NCI-H748 treated with DMSO at 0.1 percent for 48 hours (cell line): ENCODE data around the gene ZNF646.

Experiments used
- DNase-seq: peaks from one replicate; lab custom pipeline; 2025; lab: John Stamatoyannopoulos, UW

Gene ZNF646

DNA sequence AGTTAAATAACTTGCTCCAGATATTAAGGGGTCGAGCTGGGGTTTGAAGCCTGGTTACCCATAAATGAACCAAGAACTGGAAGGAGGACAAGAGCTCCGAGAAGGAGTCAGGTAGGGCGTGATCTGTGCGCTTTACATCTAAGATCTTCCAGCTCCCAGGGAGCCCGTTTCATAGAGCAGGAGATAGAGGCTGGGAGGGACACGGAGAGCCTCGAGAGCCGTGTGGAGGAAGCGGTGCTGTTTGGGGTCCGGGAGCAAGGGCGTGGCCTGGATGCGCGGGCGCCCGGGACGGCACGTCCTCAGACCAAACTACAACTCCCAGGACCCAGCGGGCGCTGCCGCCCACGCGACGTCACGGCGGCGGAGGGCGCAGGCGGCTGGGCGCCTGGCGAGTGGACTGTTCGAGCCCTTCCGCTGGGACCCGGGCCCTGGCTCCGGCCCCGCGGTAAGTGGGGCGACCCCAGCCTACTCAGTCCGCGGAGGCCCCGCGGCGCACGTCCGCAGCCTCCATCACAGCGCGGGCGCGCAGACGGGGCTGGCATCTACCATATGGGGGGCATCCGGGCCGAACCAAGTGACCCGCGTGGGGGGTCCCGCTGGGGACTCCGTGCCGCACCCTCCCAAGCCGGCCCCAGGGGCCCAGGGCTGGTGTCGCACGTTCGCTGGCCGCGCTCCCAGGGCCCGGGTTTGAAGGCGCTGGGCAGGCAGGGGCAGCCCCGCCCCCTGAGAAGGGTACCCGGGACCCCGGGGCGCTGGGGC is 34.0 kb downstream of the ZNF646 start, which contains the start of gene BCKDK:
Gene BCKDK, plus strand, starts transcription at position 352 of the 759 bp plus-strand sequence. CDS start 838 bp downstream, outside the sequence.
- peak; percentile 20 for DNase-seq

DNA sequence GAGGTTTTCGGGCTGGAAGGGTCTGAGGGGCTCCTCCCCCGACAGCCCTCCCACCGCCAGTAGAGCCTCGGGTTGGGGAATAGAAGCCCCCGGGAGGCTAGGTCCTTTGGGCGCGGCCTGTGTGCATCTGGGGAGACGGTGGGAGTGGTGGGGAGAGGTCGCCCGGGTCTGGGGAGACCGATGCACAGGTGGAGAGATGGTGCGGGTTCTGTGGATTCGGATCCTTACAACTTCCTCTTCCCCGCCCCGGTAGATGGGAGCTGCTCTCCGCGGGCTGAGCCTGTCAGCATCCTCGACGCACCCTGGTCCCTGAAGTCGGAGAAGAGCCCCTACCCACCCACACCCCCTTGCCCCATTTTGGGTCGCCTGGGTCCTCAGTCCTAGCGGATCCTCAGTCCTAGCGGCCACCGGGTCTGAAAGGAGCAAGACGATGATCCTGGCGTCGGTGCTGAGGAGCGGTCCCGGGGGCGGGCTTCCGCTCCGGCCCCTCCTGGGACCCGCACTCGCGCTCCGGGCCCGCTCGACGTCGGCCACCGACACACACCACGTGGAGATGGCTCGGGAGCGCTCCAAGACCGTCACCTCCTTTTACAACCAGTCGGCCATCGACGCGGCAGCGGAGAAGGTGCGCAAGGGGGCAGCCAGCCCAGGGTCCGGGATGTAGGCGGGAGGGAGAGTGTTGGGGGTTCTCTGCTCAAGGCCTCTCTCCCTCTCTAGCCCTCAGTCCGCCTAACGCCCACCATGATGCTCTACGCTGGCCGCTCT is 34.8 kb downstream of the ZNF646 start:
- DNase-seq, result no peak

DNA sequence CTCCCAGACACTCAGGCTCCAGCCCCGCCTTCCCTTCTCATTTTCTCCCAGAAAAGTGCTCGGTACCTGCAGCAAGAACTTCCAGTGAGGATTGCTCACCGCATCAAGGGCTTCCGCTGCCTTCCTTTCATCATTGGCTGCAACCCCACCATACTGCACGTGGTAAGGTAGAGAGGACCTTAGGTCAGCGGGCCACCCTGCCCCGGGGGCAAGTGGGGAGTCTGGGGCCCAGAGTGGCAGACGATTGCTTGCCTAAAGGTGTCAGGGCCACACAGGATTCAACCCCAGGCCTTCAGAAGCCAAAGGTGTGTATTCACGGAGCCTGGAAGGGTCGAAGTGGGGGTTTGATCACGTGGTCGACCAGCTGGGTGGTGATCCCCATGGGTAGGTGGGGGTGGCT is 35.4 kb downstream of the ZNF646 start:
- no peak for DNase-seq

DNA sequence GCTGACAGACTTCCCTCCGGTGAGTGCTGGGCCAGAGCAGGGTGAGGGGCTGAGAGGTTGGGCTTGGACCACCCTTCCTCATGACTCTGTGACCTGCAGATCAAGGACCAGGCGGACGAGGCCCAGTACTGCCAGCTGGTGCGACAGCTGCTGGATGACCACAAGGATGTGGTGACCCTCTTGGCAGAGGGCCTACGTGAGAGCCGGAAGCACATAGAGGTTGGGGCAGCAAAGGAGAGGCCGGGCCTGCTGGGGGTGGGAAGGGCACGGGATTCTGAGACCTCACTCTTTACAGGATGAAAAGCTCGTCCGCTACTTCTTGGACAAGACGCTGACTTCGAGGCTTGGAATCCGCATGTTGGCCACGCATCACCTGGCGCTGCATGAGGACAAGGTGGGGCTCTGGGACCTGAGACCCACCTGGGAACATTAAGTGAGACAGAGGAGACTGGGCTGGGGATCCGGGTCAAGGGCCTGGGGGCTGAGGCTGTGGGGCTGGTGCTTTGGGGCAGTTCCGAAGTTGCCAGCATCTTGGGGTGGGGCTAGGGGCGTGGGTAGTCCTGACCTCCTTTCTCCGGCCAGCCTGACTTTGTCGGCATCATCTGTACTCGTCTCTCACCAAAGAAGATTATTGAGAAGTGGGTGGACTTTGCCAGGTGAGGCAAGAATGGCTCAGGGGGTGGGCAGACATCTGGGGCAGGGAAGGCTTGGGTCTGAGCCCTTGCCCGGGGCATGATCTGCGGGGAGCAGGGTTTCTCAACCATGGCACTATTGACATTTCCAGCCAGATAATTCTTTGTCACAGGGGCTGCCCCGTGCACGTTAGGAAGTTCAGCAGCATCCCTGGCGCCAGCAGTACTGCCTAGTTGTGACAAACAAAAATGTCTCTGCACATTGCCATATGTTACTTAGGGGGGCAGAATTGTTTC is 36.1 kb downstream of the ZNF646 start:
- no peak for DNase-seq

- DNase-seq, result no peak
Measured at GRCh38 chr16:31111881-31112466, 37.8 kb downstream of the ZNF646 start.

DNA sequence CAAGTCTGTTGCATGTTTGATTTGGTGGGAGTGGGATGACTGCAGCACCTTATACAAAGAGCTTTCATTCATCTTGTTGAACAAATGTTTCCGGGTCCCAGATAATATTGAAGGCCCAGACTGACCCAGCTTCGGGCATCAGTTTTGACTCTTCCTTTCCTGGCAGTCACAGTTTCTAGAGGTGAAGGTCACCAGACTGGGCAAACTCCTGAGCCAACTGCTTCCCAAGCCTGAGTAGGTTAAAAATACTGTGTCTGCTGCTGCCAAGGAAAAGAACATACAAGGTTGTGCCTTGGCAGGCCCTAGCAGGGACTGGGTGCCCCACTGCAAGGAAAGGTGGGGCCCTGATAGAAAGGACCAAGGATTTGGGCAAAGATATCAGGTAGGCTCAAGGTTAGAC is 38.5 kb downstream of the ZNF646 start:
- DNase-seq, result no peak

GRCh38 chr16:31113121-31114120 is 39.2 kb downstream of the ZNF646 start:
- DNase-seq, result no peak

- DNase-seq, result no peak
Measured at GRCh38 chr16:31114468-31114867, 40.2 kb downstream of the ZNF646 start.

- DNase-seq, result peak; percentile 93
Measured at GRCh38 chr16:31117384-31118222, 43.4 kb downstream of the ZNF646 start, which contains the start of gene KAT8. TSS of gene KAT8 (plus strand) at chr16:31117664. CDS start at chr16:31117682, 18 bp downstream.

DNA sequence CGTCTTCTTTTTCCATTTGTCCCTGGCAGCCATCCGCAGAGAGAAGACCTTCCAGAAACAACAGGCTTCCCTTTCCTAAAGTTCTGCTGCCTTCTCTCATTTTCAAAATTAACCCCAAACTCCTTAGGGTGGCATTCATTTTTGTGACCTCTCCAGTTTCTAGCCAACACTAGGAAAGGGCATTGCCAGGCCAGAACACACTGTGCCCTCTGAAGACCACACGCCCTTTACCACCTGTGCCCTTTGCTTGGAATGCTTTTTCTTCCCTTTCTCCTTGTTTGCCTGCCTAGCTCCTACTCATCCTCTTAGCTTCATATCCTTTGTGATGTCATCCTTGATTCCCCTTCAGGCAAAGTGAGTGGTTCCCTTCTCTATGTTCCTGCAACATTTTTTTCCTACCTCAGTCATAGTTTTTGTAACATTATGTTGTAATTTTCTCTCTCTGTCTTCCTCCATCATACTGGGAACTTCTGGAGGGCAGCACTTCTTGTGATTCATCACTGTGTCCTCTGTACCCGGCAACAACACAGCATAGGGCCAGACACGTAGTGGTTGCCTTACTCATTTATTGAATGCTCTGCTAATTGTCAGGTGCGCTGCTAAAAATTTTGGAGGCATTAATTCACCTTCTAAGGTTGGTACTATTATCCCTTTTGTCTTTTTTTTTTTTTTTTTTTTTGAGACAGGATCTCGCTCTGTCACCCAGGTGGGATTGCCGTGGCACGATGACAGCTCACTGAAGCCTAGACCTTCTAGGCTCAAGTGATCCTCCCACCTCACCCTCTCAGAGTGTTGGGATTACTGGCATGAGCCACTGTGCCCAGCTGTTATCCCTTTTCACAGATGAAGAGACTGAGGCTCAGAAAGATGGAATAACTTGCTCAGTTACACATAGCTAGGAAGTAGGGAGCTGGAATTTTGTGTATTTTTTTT is 44.3 kb downstream of the ZNF646 start:
- no peak for DNase-seq

GRCh38 chr16:31120129-31120528 is 45.9 kb downstream of the ZNF646 start:
- no peak for DNase-seq

DNA sequence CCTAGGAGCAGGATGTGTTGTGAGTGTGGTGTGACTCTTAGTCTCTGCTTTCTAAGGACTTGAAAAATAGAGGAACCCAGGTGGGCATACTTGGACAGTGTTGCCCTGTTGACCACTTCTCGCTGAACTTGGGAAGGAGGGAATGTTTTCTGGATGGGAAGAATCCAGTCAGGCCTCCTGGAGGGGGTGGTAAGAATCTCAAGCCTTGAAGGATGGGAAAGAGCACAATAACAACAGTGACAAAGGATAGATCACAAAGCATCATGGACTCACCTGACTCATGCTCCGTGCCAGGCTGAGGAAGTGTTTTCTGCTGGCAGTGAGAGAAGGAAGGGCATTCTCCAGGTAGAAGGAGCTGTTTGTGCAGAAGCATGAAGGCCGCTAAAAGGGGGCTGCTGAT is 51.6 kb downstream of the ZNF646 start:
- no peak for DNase-seq

DNA sequence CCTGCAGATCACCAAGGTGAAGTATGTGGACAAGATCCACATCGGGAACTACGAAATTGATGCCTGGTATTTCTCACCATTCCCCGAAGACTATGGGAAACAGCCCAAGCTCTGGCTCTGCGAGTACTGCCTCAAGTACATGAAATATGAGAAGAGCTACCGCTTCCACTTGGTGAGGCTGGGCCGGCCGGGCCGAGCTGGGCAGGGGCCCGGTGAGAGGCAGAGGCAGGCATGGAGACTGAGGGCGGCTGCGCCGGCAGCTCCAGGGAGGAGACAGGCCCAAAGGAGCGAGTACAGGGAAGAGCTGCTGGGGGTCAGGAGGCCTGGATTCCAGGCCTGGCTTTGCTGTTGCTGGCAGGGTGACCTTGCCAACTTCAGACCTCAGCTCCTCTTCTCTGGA is 53.0 kb downstream of the ZNF646 start:
- no peak for DNase-seq

GRCh38 chr16:31128711-31129567 is 54.7 kb downstream of the ZNF646 start:
- DNase-seq, result no peak

DNA sequence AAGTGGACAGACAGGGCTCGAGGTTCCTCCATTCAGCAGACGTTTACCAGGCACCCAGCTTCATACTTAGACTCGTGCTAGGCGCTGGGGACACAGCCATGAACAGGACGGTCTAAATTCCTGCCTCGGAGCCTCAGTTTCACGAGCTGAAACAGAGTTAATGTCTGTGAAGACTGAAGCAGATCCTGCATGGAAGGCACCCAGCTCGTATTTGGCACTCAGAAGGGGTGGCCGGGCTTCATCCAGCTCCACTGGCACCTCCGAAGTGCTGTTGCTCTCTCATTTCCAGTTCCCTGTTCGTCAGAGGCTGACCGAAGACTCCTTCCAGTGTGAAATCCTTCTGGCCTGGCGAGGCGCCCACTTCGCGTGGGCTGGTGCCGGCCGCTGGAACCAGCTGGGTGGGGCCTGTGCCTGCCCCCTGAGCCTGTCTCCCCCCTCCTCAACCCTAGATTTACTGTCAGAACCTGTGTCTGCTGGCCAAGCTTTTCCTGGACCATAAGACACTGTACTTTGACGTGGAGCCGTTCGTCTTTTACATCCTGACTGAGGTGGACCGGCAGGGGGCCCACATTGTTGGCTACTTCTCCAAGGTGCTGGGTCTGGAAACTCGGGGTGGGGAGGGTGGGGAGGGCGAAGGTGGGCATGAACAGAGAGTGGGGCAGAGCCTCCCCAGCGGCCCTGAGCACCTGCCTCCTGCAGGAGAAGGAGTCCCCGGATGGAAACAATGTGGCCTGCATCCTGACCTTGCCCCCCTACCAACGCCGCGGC is 55.5 kb downstream of the ZNF646 start:
- no peak for DNase-seq

GRCh38 chr16:31130336-31130891 is 56.2 kb downstream of the ZNF646 start:
- DNase-seq, result no peak
